HG02973 (cell line): ENCODE data around the gene RABEP1.

Source experiments
- ATAC-seq: cut with Tn5 transposase; IDR thresholded peaks from one replicate; pipeline ENCODE4 v1.9.1; 2021; ENCODE audit warnings: moderate library complexity; ENCODE audit not compliant: unreplicated experiment

RABEP1 gene

GRCh38 chr17:5355421-5356129, 73.5 kb downstream of the RABEP1 start:
- ATAC-seq = no peak

- no peak for ATAC-seq
Observed at GRCh38 chr17:5361426-5361825, 79.3 kb downstream of the RABEP1 start.

GRCh38 chr17:5362162-5362811, 80.2 kb downstream of the RABEP1 start:
- ATAC-seq = no peak

- no peak for ATAC-seq
Observed at GRCh38 chr17:5364156-5364555, 82.1 kb downstream of the RABEP1 start.

- ATAC-seq = no peak
Observed at GRCh38 chr17:5364696-5365095, 82.6 kb downstream of the RABEP1 start.

GRCh38 chr17:5365831-5366230, 83.7 kb downstream of the RABEP1 start:
- ATAC-seq = no peak

- ATAC-seq = no peak
Observed at GRCh38 chr17:5370411-5370810, 88.3 kb downstream of the RABEP1 start.

- ATAC-seq = no peak
Observed at GRCh38 chr17:5373112-5373511, 91.0 kb downstream of the RABEP1 start.

GRCh38 chr17:5378566-5379207, 96.6 kb downstream of the RABEP1 start:
- no peak for ATAC-seq

GRCh38 chr17:5379351-5380107, 97.4 kb downstream of the RABEP1 start:
- no peak for ATAC-seq

- no peak for ATAC-seq
Observed at GRCh38 chr17:5380491-5381135, 98.5 kb downstream of the RABEP1 start.

- no peak for ATAC-seq
Observed at GRCh38 chr17:5381542-5381941, 99.5 kb downstream of the RABEP1 start.

GRCh38 chr17:5391678-5392077, 109.6 kb downstream of the RABEP1 start:
- ATAC-seq = no peak

- no peak for ATAC-seq
Observed at GRCh38 chr17:5396612-5397011, 114.5 kb downstream of the RABEP1 start.

- ATAC-seq = no peak
Observed at GRCh38 chr17:5399767-5400166, 117.7 kb downstream of the RABEP1 start.

- no peak for ATAC-seq
Observed at GRCh38 chr17:5405400-5405799, 123.3 kb downstream of the RABEP1 start.

GRCh38 chr17:5408186-5408585, 126.1 kb downstream of the RABEP1 start:
- ATAC-seq = no peak

- ATAC-seq = no peak
Observed at GRCh38 chr17:5410594-5411272, 128.6 kb downstream of the RABEP1 start.

- no peak for ATAC-seq
Observed at GRCh38 chr17:5413682-5414081, 131.6 kb downstream of the RABEP1 start.

GRCh38 chr17:5416901-5417300, 134.8 kb downstream of the RABEP1 start:
- no peak for ATAC-seq
